Measurements from ENCODE around the gene AKT3. TPM values are rescaled to one million over a fixed set of nuclear protein-coding genes. Genes with fewer than 3 reads are reported as not detected.

The AKT3 gene
- total and polyA plus RNA-seq, 3 experiments from 2014 or later, result 4.3 to 49.6 (median 47.3) TPM

GRCh38 chr1:243710467-243710866 lies 139.6 kb downstream of the AKT3 start:
- peaks cover 33 to 68% (median 57%) of the 10 kb centered on the region in 3 donors for H3K4me1 Mint-ChIP-seq
- H3K4me3 ChIP-seq (ENCODE audit: low read length), result no peak overlapping the region

GRCh38 chr1:243708210-243708609 lies 141.8 kb downstream of the AKT3 start:
- no peak overlapping the region for H3K4me3 Mint-ChIP-seq
- H3K9me3 Mint-ChIP-seq, result no peaks in the 10 kb centered on the region
- Histone ChIP-seq H3K9me3 (ENCODE audit: low read length) (no peaks in the 10 kb centered on the region), H3K27ac (ENCODE audit: low read depth, low read length) (no peak overlapping the region), H3K4me1 (ENCODE audit: insufficient read depth, low read length) (no peaks in the 10 kb centered on the region), H3K36me3 (ENCODE audit: insufficient read depth, low read length) (no peaks in the 10 kb centered on the region), H3K27me3 (ENCODE audit: insufficient read depth, low read length, poor library complexity, severe bottlenecking) (no peaks in the 10 kb centered on the region), H3K4me3 (ENCODE audit: low read length) (no peak overlapping the region)
- DNase-seq, result no peak
- H3K27me3 Mint-ChIP-seq, result no peaks in the 10 kb centered on the region
- peaks cover 26 to 49% (median 41%) of the 10 kb centered on the region in 3 donors for H3K4me1 Mint-ChIP-seq
- no peak overlapping the region for H3K27ac Mint-ChIP-seq
- ChIA-PET CTCF (no interaction called here), POLR2A (no interaction called here)
- H3K36me3 Mint-ChIP-seq, result peaks cover 0 to 4% (median 2%) of the 10 kb centered on the region in 3 donors

More at GRCh38 chr1:243710467-243710866, 139.6 kb downstream of the AKT3 start:
- H3K27me3 Mint-ChIP-seq, result no peaks in the 10 kb centered on the region
- Histone ChIP-seq H3K36me3 (ENCODE audit: insufficient read depth, low read length) (no peaks in the 10 kb centered on the region), H3K27ac (ENCODE audit: low read depth, low read length) (no peak overlapping the region), H3K4me1 (ENCODE audit: insufficient read depth, low read length) (no peaks in the 10 kb centered on the region), H3K27me3 (ENCODE audit: insufficient read depth, low read length, poor library complexity, severe bottlenecking) (no peaks in the 10 kb centered on the region), H3K9me3 (ENCODE audit: low read length) (no peaks in the 10 kb centered on the region)
- CTCF ChIA-PET, result no interaction called here
- POLR2A ChIA-PET, result no interaction called here
- H3K4me3 Mint-ChIP-seq, result peak overlapping the region in 1 of 7 donors; percentile 15
- no peak for DNase-seq
- H3K36me3 Mint-ChIP-seq, result peaks cover 0 to 2% (median 2%) of the 10 kb centered on the region in 3 donors
- H3K27ac Mint-ChIP-seq, result peak overlapping the region in 2 of 8 donors; percentile 27 to 54
- no peaks in the 10 kb centered on the region for H3K9me3 Mint-ChIP-seq

- Mint-ChIP-seq H3K9me3 (no peaks in the 10 kb centered on the region), H3K4me1 (peaks cover 22 to 34% (median 33%) of the 10 kb centered on the region in 3 donors), H3K36me3 (peaks cover 0 to 11% (median 2%) of the 10 kb centered on the region in 3 donors), H3K27ac (no peak overlapping the region), H3K4me3 (no peak overlapping the region), H3K27me3 (no peaks in the 10 kb centered on the region)
- ChIA-PET CTCF (no interaction called here), POLR2A (no interaction called here)
- Histone ChIP-seq H3K4me1 (ENCODE audit: insufficient read depth, low read length) (no peaks in the 10 kb centered on the region), H3K27ac (ENCODE audit: low read depth, low read length) (no peak overlapping the region), H3K9me3 (ENCODE audit: low read length) (no peaks in the 10 kb centered on the region), H3K36me3 (ENCODE audit: insufficient read depth, low read length) (no peaks in the 10 kb centered on the region), H3K4me3 (ENCODE audit: low read length) (no peak overlapping the region), H3K27me3 (ENCODE audit: insufficient read depth, low read length, poor library complexity, severe bottlenecking) (no peaks in the 10 kb centered on the region)
- DNase-seq, result no peak
These were observed 143.5 kb downstream of the AKT3 start for GRCh38 chr1:243706563-243706962.

- peak overlapping the region in 1 of 8 donors; percentile 7 for H3K27ac Mint-ChIP-seq
- Histone ChIP-seq H3K4me3 (ENCODE audit: low read length) (no peak overlapping the region), H3K27ac (ENCODE audit: low read depth, low read length) (no peak overlapping the region), H3K9me3 (ENCODE audit: low read length) (no peaks in the 10 kb centered on the region), H3K4me1 (ENCODE audit: insufficient read depth, low read length) (no peaks in the 10 kb centered on the region), H3K36me3 (ENCODE audit: insufficient read depth, low read length) (no peaks in the 10 kb centered on the region), H3K27me3 (ENCODE audit: insufficient read depth, low read length, poor library complexity, severe bottlenecking) (no peaks in the 10 kb centered on the region)
- ChIA-PET POLR2A (no interaction called here), CTCF (no interaction called here)
- H3K36me3 Mint-ChIP-seq, result peaks cover 0 to 11% (median 2%) of the 10 kb centered on the region in 3 donors
- no peak for DNase-seq
- no peaks in the 10 kb centered on the region for H3K9me3 Mint-ChIP-seq
- H3K4me1 Mint-ChIP-seq, result peaks cover 18 to 31% (median 23%) of the 10 kb centered on the region in 3 donors
- no peaks in the 10 kb centered on the region for H3K27me3 Mint-ChIP-seq
- no peak overlapping the region for H3K4me3 Mint-ChIP-seq
These were observed 144.5 kb downstream of the AKT3 start for GRCh38 chr1:243705585-243705984.

GRCh38 chr1:243701872-243702271 lies 148.2 kb downstream of the AKT3 start:
- Histone ChIP-seq H3K27me3 (ENCODE audit: insufficient read depth, low read length, poor library complexity, severe bottlenecking) (no peaks in the 10 kb centered on the region), H3K27ac (ENCODE audit: low read depth, low read length) (no peak overlapping the region), H3K36me3 (ENCODE audit: insufficient read depth, low read length) (no peaks in the 10 kb centered on the region), H3K4me1 (ENCODE audit: insufficient read depth, low read length) (no peaks in the 10 kb centered on the region), H3K9me3 (ENCODE audit: low read length) (no peaks in the 10 kb centered on the region), H3K4me3 (ENCODE audit: low read length) (no peak overlapping the region)
- H3K27me3 Mint-ChIP-seq, result no peaks in the 10 kb centered on the region
- peaks cover 16 to 38% (median 25%) of the 10 kb centered on the region in 3 donors for H3K4me1 Mint-ChIP-seq
- POLR2A ChIA-PET, result interaction anchor here (0.5 kb wide), 1 partner anchor 50 kb away, joined by 3 read pairs; no protein-coding TSS in a partner anchor
- H3K9me3 Mint-ChIP-seq, result no peaks in the 10 kb centered on the region
- no peak overlapping the region for H3K4me3 Mint-ChIP-seq
- no peak for DNase-seq
- H3K36me3 Mint-ChIP-seq, result peaks cover 0 to 12% (median 2%) of the 10 kb centered on the region in 3 donors
- H3K27ac Mint-ChIP-seq, result no peak overlapping the region
- CTCF ChIA-PET, result no interaction called here

GRCh38 chr1:243693800-243694199 lies 156.2 kb downstream of the AKT3 start:
- Mint-ChIP-seq H3K27me3 (no peaks in the 10 kb centered on the region), H3K4me1 (peaks cover 12 to 33% (median 32%) of the 10 kb centered on the region in 3 donors), H3K4me3 (no peak overlapping the region), H3K9me3 (no peaks in the 10 kb centered on the region), H3K27ac (no peak overlapping the region), H3K36me3 (peaks cover 9 to 34% (median 14%) of the 10 kb centered on the region in 3 donors)
- Histone ChIP-seq H3K36me3 (ENCODE audit: insufficient read depth, low read length) (peaks cover 7% of the 10 kb centered on the region), H3K4me3 (ENCODE audit: low read length) (no peak overlapping the region), H3K9me3 (ENCODE audit: low read length) (no peaks in the 10 kb centered on the region), H3K4me1 (ENCODE audit: insufficient read depth, low read length) (no peaks in the 10 kb centered on the region), H3K27me3 (ENCODE audit: insufficient read depth, low read length, poor library complexity, severe bottlenecking) (no peaks in the 10 kb centered on the region), H3K27ac (ENCODE audit: low read depth, low read length) (no peak overlapping the region)
- ChIA-PET POLR2A (no interaction called here), CTCF (no interaction called here)
- DNase-seq, result no peak

- no peaks in the 10 kb centered on the region for H3K9me3 Mint-ChIP-seq
- ChIA-PET POLR2A (no interaction called here), CTCF (no interaction called here)
- peak overlapping the region in 1 of 8 donors; percentile 19 for H3K27ac Mint-ChIP-seq
- no peak overlapping the region for H3K4me3 ChIP-seq (ENCODE audit: low read length)
- H3K36me3 ChIP-seq (ENCODE audit: insufficient read depth, low read length), result peaks cover 4% of the 10 kb centered on the region
- no peaks in the 10 kb centered on the region for H3K27me3 ChIP-seq (ENCODE audit: insufficient read depth, low read length, poor library complexity, severe bottlenecking)
- H3K27ac ChIP-seq (ENCODE audit: low read depth, low read length), result no peak overlapping the region
- no peaks in the 10 kb centered on the region for H3K27me3 Mint-ChIP-seq
- H3K4me1 Mint-ChIP-seq, result peaks cover 10 to 23% (median 18%) of the 10 kb centered on the region in 3 donors
- H3K4me3 Mint-ChIP-seq, result no peak overlapping the region
- H3K36me3 Mint-ChIP-seq, result peaks cover 17 to 65% (median 19%) of the 10 kb centered on the region in 3 donors
- H3K4me1 ChIP-seq (ENCODE audit: insufficient read depth, low read length), result no peaks in the 10 kb centered on the region
- no peak for DNase-seq
- H3K9me3 ChIP-seq (ENCODE audit: low read length), result no peaks in the 10 kb centered on the region
These were observed 163.9 kb downstream of the AKT3 start for GRCh38 chr1:243686159-243686558.

GRCh38 chr1:243680860-243681259 lies 169.2 kb downstream of the AKT3 start:
- no peaks in the 10 kb centered on the region for H3K9me3 ChIP-seq (ENCODE audit: low read length)
- no peaks in the 10 kb centered on the region for H3K9me3 Mint-ChIP-seq
- H3K36me3 ChIP-seq (ENCODE audit: insufficient read depth, low read length), result no peaks in the 10 kb centered on the region
- no peak for DNase-seq
- no peak overlapping the region for H3K27ac ChIP-seq (ENCODE audit: low read depth, low read length)
- POLR2A ChIA-PET, result no interaction called here
- CTCF ChIA-PET, result no interaction called here
- no peaks in the 10 kb centered on the region for H3K27me3 ChIP-seq (ENCODE audit: insufficient read depth, low read length, poor library complexity, severe bottlenecking)
- H3K4me3 ChIP-seq (ENCODE audit: low read length), result no peak overlapping the region
- H3K27ac Mint-ChIP-seq, result peak overlapping the region in 1 of 8 donors; percentile 1
- H3K4me3 Mint-ChIP-seq, result no peak overlapping the region
- H3K27me3 Mint-ChIP-seq, result no peaks in the 10 kb centered on the region
- H3K4me1 Mint-ChIP-seq, result peaks cover 17 to 37% (median 35%) of the 10 kb centered on the region in 3 donors
- H3K4me1 ChIP-seq (ENCODE audit: insufficient read depth, low read length), result no peaks in the 10 kb centered on the region
- H3K36me3 Mint-ChIP-seq, result peaks cover 25 to 59% (median 28%) of the 10 kb centered on the region in 3 donors

All from CD8-positive, alpha-beta memory T cell (primary cell).